Uterus (tissue), 2 donors: ENCODE measurements around the gene KCTD2.

ENCODE experiments used
- CTCF ChIP-seq, 4 experiments: fragments of 200-600 bp in 2 of 4; fragments of 450-650 bp in 2 of 4; sonication (generic) in 2 of 4; IDR thresholded peaks; one replicate each; pipeline ENCODE4 v1.5.1; 2016 to 2019; ENCODE audit warnings: antibody characterized with exemption in 4 of 4, mild to moderate bottlenecking in 2 of 4, moderate library complexity in 1 of 4
- POLR2A ChIP-seq, 2 donors: fragments of 450-650 bp; IDR thresholded peaks; one replicate each; pipeline ENCODE4 v1.6.1; 2016; ENCODE audit warnings: antibody characterized with exemption in 2 of 2, mild to moderate bottlenecking in 1 of 2, moderate library complexity in 1 of 2

DNA sequence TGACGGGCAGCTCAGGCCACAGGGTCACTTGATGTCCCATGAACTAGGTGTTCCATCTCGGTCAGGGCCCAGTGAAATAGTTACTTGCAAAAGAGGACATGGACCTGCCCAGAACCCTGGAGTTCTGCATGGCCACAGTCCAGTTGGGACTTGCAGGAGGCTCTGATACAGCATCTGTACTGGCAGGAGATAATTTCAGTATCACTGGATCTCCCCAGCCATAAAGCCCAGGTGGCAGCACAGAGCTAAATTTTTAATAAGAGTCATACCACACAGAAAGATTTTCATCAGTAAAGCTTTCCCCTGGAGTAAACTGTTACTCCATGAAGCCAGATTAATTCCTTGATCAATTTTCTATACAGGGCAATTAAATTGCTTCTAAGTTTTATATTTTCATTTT lies 22.8 kb downstream of the KCTD2 start:
- peak in 1 of 4 experiments; percentile 11 for TF ChIP-seq CTCF (IDR thresholded peaks at IDR 0.05)
- no peak for TF ChIP-seq POLR2A (IDR thresholded peaks at IDR 0.05)
